Heart right ventricle (tissue), 16 donors: ENCODE results near the gene COL9A1. TPM values are rescaled to one million over a fixed set of nuclear protein-coding genes. Genes with fewer than 3 reads are reported as not detected.
"Not testable (repeated sequence)": the region's sequence is repeated elsewhere in the genome, so short reads cannot be mapped to it uniquely, and the experiment has no call there.

Source experiments
- ATAC-seq, 8 donors: fragments of 200-7000 bp; cut with Tn5 transposase; one replicate each; pipeline ENCODE4 v1.9.1; 2020; ENCODE audit warnings: mild to moderate bottlenecking in 8 of 8, moderate library complexity in 8 of 8, moderate number of reproducible peaks in 1 of 8
- DNase-seq, 2 donors: peaks; one replicate each; pipeline ENCODE4 v3.0.0-alpha.2; 2020
- H3K27ac ChIP-seq, 10 donors: fragments of 200-600 bp; sonication (generic) in 2 of 10; one replicate each; pipeline versions ENCODE4 v1.5.0 to v1.8.0; 2020 to 2022; ENCODE audit warnings: mild to moderate bottlenecking in 3 of 10
- H3K27me3 ChIP-seq, 7 donors: fragments of 200-600 bp; one replicate each; pipeline ENCODE4 v1.8.0; 2021 to 2022; ENCODE audit warnings: mild to moderate bottlenecking in 2 of 7
- H3K36me3 ChIP-seq, 9 donors: fragments of 200-600 bp; sonication (generic) in 1 of 9; one replicate each; pipeline versions ENCODE4 v1.5.0 to v1.8.0; 2020 to 2022; ENCODE audit warnings: mild to moderate bottlenecking in 2 of 9
- H3K4me1 ChIP-seq, 9 donors: fragments of 200-600 bp; sonication (generic) in 1 of 9; one replicate each; pipeline versions ENCODE4 v1.5.0 to v1.8.0; 2020 to 2022; ENCODE audit warnings: mild to moderate bottlenecking in 4 of 9
- H3K4me3 ChIP-seq, 10 donors: fragments of 200-600 bp; sonication (generic) in 2 of 10; one replicate each; pipeline versions ENCODE4 v1.5.0 to v1.8.0; 2020 to 2022; ENCODE audit warnings: mild to moderate bottlenecking in 7 of 10, moderate library complexity in 2 of 10
- H3K9me3 ChIP-seq, 11 donors: fragments of 200-600 bp in 10 of 11; sonication (generic) in 2 of 11; one replicate each; pipeline versions ENCODE4 v1.5.0 to v1.8.0; 2013 to 2022; ENCODE audit warnings: mild to moderate bottlenecking in 2 of 11, control low read depth in 1 of 11, moderate library complexity in 1 of 11
- WGBS, 2 donors: extraction: QIAGEN DNeasy Blood & Tissue Kit; methylation state at CpG; one replicate each; pipeline ENCODE4 v1.1.7; 2013; ENCODE audit warnings: inconsistent platforms in 1 of 2; 5-methylcytosine and 5-hydroxymethylcytosine counted together
- intact Hi-C, 10 donors: fragments of 100-400 bp; cut with DNase I; formaldehyde crosslinking; loops; one replicate each; pipeline versions ENCODE4 v1.11.1 to v1.14.2; 2022
- polyA plus RNA-seq, 2 donors: library from polyadenylated mRNA; stranded (reverse); fragments of 200-250 nt; gene quantifications; one replicate each; pipeline ENCODE4 v1.2.3, GENCODE V29; 2013
- total RNA-seq, 10 donors: library from RNA; stranded (reverse); fragmentation: NEBNext Ultra II Directional in 3 of 10; extraction: Animal tissue kit (Norgen Biotek cat#: 25700) in 3 of 10; gene quantifications; one replicate each; pipeline versions ENCODE4 v1.2.1 to v1.2.4, GENCODE V29; 2021 to 2023
- TF ChIP-seq, protein P1 (sequence below), 9 donors: fragments of 200-600 bp; sonication (generic) in 2 of 9; IDR thresholded peaks; one replicate each; pipeline versions ENCODE4 v1.5.0 to v1.8.0; 2021 to 2022; ENCODE audit warnings: antibody characterized with exemption in 9 of 9, mild to moderate bottlenecking in 5 of 9, moderate library complexity in 1 of 9
- donor health status: Arrhythmogenic right ventricular cardiomyopathy.
- donor health status: ischemic (EF 13 %, LVEDD 7.1; RV severe dilation, severe dysfunction).
- donor health status: healthy with polysubstance abuse.
- donor health status: DM: no; HTN: yes; CAD: no.
- donor health status: DM: no; HTN: no; CAD: no.
- donor health status: ischemic (EF 25% LVEDD 6.9; RV normal size, moderate dysfunction).
- donor health status: ischemic (EF 25% LVEDD 5.7; RV mildly dilated, moderate dysfunction).
- donor health status: healthy.
- donor health status: DM: yes; HTN: yes; CAD: no.
- donor health status: Ischemic cardiomyopathy.
- donor health status: ischemic (EF 35%, LVEDD 5.7; RV mildly dilated, moderate dysfunction).
- donor health status: nonischemic (EF 11% LVEDD 7.7; RV severe dilation, severe dysfunction).
- donor health status: DM: yes; HTN: yes; CAD: no.
- donor health status: PGD.
- donor health status: ischemic (EF 29% LVEDD 5.4; RV normal size, mild dysfunction).
- donor health status: nonischemic (EF 23%, LVEDD 6.1; RV moderate dilation, normal function).

COL9A1 gene
- total and polyA plus RNA-seq, 12 donors = 0.16 to 5.2 (median 0.51) TPM; not detected in 1

DNA sequence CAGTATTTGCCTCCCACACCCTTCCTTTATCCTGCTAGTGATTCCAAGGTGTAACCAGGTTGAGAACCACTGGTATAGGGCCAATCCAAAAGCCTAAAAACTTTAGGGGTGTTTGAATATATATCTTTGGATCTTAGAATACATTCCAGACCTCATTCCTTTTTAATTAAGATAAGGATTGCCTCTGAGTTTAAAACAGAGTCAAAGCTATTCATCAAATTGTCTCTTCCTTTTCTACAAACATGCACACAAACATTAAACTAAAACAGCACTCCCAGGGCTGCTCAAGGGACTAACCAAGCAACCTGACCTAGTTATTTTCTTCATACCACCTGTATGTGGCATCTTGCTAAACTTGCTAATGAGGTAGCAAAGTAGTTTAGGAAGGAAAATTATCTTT, 22.1 kb upstream of the COL9A1 start:
- no peak overlapping the region for H3K4me3 ChIP-seq
- peaks cover 0 to 8% (median 0%) of the 10 kb centered on the region in 9 donors for H3K4me1 ChIP-seq
- TF ChIP-seq, protein P1, sequence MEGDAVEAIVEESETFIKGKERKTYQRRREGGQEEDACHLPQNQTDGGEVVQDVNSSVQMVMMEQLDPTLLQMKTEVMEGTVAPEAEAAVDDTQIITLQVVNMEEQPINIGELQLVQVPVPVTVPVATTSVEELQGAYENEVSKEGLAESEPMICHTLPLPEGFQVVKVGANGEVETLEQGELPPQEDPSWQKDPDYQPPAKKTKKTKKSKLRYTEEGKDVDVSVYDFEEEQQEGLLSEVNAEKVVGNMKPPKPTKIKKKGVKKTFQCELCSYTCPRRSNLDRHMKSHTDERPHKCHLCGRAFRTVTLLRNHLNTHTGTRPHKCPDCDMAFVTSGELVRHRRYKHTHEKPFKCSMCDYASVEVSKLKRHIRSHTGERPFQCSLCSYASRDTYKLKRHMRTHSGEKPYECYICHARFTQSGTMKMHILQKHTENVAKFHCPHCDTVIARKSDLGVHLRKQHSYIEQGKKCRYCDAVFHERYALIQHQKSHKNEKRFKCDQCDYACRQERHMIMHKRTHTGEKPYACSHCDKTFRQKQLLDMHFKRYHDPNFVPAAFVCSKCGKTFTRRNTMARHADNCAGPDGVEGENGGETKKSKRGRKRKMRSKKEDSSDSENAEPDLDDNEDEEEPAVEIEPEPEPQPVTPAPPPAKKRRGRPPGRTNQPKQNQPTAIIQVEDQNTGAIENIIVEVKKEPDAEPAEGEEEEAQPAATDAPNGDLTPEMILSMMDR (IDR thresholded peaks at IDR 0.05) = no peak
- H3K9me3 ChIP-seq = no peaks in the 10 kb centered on the region
- no peaks in the 10 kb centered on the region for H3K27me3 ChIP-seq
- H3K27ac ChIP-seq = no peak overlapping the region
- DNase-seq (no peak), ATAC-seq (no peak)
- intact Hi-C loops = no loop called here
- H3K36me3 ChIP-seq = no peaks in the 10 kb centered on the region

GRCh38 chr6:70317799-70318198, 14.9 kb upstream of the COL9A1 start:
- H3K27me3 ChIP-seq = peaks cover 0 to 11% (median 0%) of the 10 kb centered on the region in 7 donors
- H3K9me3 ChIP-seq, H3K27ac ChIP-seq, H3K4me1 ChIP-seq, H3K4me3 ChIP-seq, intact Hi-C loops, H3K36me3 ChIP-seq, ATAC-seq, DNase-seq: not testable (repeated sequence)
- WGBS, 2 donors = 90 to 94% methylated on average over 12 of the region's 12 CpGs

DNA sequence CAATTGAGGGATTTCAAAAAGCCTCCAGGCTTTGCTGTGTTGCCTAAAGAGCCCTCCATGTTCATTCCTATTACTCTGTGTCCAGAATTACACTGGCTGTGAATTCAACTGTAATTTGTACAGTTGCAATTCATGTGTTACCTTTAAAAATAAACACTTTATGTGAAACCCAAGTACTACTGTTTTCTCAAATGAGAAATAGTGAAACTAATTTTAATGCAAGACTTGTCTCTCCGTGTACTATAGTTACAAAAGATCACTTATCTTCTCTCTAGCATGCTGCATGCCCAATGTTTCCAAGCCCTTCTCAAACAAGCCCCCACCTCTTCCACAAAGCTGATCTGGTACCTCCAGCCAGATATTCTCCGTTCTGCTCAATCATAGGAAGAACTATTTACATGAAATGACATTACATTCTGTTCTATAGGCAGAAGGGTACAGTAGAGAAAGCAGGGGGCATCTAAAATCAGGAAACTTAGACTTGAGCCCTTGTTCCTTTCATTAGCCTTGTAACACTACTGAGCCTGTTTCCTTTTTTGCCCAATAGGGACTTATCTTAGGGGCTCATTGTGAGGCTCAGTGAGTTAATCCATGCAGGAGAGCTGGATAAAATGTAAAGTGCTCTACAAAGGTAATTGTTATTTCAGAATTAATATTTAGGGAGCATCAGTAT, 12.3 kb upstream of the COL9A1 start:
- H3K27me3 ChIP-seq = peaks cover 0 to 12% (median 0%) of the 10 kb centered on the region in 7 donors
- H3K36me3 ChIP-seq = no peaks in the 10 kb centered on the region
- intact Hi-C loops = no loop called here
- WGBS, 2 donors = 57 to 62% methylated on average over 2 of the region's 2 CpGs
- no peak overlapping the region for H3K27ac ChIP-seq
- H3K9me3 ChIP-seq = peaks cover 0 to 3% (median 0%) of the 10 kb centered on the region in 11 donors
- H3K4me3 ChIP-seq = no peak overlapping the region
- TF ChIP-seq, protein P1 (IDR thresholded peaks at IDR 0.05) = no peak
- DNase-seq = no peak
- H3K4me1 ChIP-seq = peaks cover 0 to 6% (median 0%) of the 10 kb centered on the region in 9 donors
- ATAC-seq = no peak

GRCh38 chr6:70314296-70314695, 11.4 kb upstream of the COL9A1 start:
- DNase-seq (no peak), ATAC-seq (peak in 1 of 8 donors; percentile 45)
- no peak overlapping the region for H3K4me3 ChIP-seq
- peaks cover 0 to 3% (median 0%) of the 10 kb centered on the region in 11 donors for H3K9me3 ChIP-seq
- TF ChIP-seq, protein P1 (IDR thresholded peaks at IDR 0.05) = no peak
- H3K27ac ChIP-seq = no peak overlapping the region
- H3K27me3 ChIP-seq = peaks cover 0 to 13% (median 0%) of the 10 kb centered on the region in 7 donors
- intact Hi-C loops = loop anchor here in 7 of 10 donors (5.0 kb wide), 3 partner anchors 53 to 698 kb away; no protein-coding TSS in a partner anchor
- 30 to 32% methylated on average over 4 of the region's 4 CpGs for WGBS, 2 donors
- no peaks in the 10 kb centered on the region for H3K36me3 ChIP-seq
- H3K4me1 ChIP-seq = peaks cover 0 to 6% (median 0%) of the 10 kb centered on the region in 9 donors

- Histone ChIP-seq H3K27me3 (peaks cover 0 to 11% (median 0%) of the 10 kb centered on the region in 7 donors), H3K4me3 (no peak overlapping the region), H3K27ac (no peak overlapping the region), H3K36me3 (no peaks in the 10 kb centered on the region), H3K4me1 (peaks cover 0 to 6% (median 0%) of the 10 kb centered on the region in 9 donors), H3K9me3 (no peaks in the 10 kb centered on the region)
- 55 to 57% methylated on average over 5 of the region's 5 CpGs for WGBS, 2 donors
- ATAC-seq = no peak
- intact Hi-C loops = loop anchor here in 7 of 10 donors (5.0 kb wide), 3 partner anchors 55 to 700 kb away; no protein-coding TSS in a partner anchor
- TF ChIP-seq, protein P1 (IDR thresholded peaks at IDR 0.05) = no peak
- no peak for DNase-seq
Measured at GRCh38 chr6:70312165-70312745, 9.4 kb upstream of the COL9A1 start.
